Activated CD8-positive, alpha-beta T cell treated with anti-CD3 and anti-CD28 coated beads, Interleukin-2, amount 10 ng/mL, durations not matched to agents 7 days and 5 days (primary cell): ENCODE results near the gene SLC29A4. TPM values are rescaled to one million over a fixed set of nuclear protein-coding genes. Genes with fewer than 3 reads are reported as not detected.
"Not testable (repeated sequence)": the region's sequence is repeated elsewhere in the genome, so short reads cannot be mapped to it uniquely, and the experiment has no call there.

ENCODE experiments used
- ATAC-seq: fragments of 150-1000 bp; cut with Tn5 transposase; one replicate; pipeline ENCODE4 v1.10.0; 2021; ENCODE audit warnings: moderate library complexity
- CTCF ChIA-PET: fragments of 350-600 bp; sonication (Branson Sonifier 250); formaldehyde crosslinking; loops from one replicate; lab custom pipeline; 2021; ENCODE audit warnings: antibody characterized with exemption; lab: Charles Lee
- POLR2A ChIA-PET: fragments of 350-600 bp; sonication (Branson Sonifier 250); formaldehyde crosslinking; loops from one replicate; lab custom pipeline; 2021; ENCODE audit warnings: antibody characterized with exemption; lab: Charles Lee
- DNase-seq: peaks from one replicate; pipeline ENCODE4 v3.0.0-alpha.2; 2020
- H3K27ac Mint-ChIP-seq: one replicate; pipeline ENCODE4 v1.8.0; 2021; ENCODE audit warnings: mild to moderate bottlenecking, mixed read lengths
- H3K27me3 Mint-ChIP-seq: one replicate; pipeline ENCODE4 v1.8.0; 2021; ENCODE audit warnings: low read depth, mixed read lengths
- H3K36me3 Mint-ChIP-seq: one replicate; pipeline ENCODE4 v1.8.0; 2021; ENCODE audit warnings: low read depth, mixed read lengths
- H3K4me1 Mint-ChIP-seq: one replicate; pipeline ENCODE4 v1.8.0; 2021; ENCODE audit warnings: low read depth, mixed read lengths
- H3K4me3 Mint-ChIP-seq: one replicate; pipeline ENCODE4 v1.8.0; 2021; ENCODE audit warnings: mild to moderate bottlenecking, mixed read lengths
- H3K9me3 Mint-ChIP-seq: one replicate; pipeline ENCODE4 v1.8.0; 2022; ENCODE audit warnings: mixed read lengths; ENCODE audit not compliant: insufficient read depth
- total RNA-seq, 2 experiments: library from RNA; stranded (reverse); gene quantifications; one replicate each; pipeline ENCODE4 v1.2.3, GENCODE V29; 2021

SLC29A4 gene
- total RNA-seq, 2 experiments from 2014 or later: 0.42 TPM

DNA sequence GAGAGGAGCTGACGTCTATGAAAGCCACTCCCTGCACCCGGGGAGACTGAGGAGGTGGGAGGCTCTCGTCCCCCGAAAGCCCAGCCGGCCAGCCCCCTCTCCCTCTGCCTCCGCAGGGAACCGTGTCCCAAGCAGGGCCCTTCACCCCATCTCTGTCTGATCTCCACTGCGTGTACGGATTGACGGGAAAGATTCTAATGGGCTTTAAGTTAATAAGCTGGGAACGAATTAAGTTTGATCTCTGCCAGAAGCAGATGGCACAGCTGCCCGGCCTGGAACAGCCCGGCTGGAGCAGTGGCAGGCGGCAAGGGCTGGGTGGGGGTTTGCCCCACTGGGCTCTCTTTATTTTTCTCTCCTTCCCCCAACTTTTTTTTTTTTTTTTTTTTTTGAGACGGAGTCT is 6.1 kb upstream of the SLC29A4 start:
- peaks cover 2% of the 10 kb centered on the region for H3K4me1 Mint-ChIP-seq
- ATAC-seq: no peak
- no peaks in the 10 kb centered on the region for H3K36me3 Mint-ChIP-seq
- ChIA-PET CTCF (no interaction called here), POLR2A (no interaction called here)
- peaks cover 14% of the 10 kb centered on the region for H3K27me3 Mint-ChIP-seq
- no peak overlapping the region for H3K4me3 Mint-ChIP-seq
- no peak overlapping the region for H3K27ac Mint-ChIP-seq
- no peak for DNase-seq
- no peaks in the 10 kb centered on the region for H3K9me3 Mint-ChIP-seq

GRCh38 chr7:5278766-5279165 is 4.0 kb upstream of the SLC29A4 start:
- no peak for ATAC-seq
- Mint-ChIP-seq H3K9me3 (no peaks in the 10 kb centered on the region), H3K36me3 (no peaks in the 10 kb centered on the region), H3K4me1 (no peaks in the 10 kb centered on the region), H3K27ac (no peak overlapping the region), H3K4me3 (no peak overlapping the region), H3K27me3 (peaks cover 14% of the 10 kb centered on the region)
- CTCF ChIA-PET: no interaction called here
- POLR2A ChIA-PET: no interaction called here
- no peak for DNase-seq

DNA sequence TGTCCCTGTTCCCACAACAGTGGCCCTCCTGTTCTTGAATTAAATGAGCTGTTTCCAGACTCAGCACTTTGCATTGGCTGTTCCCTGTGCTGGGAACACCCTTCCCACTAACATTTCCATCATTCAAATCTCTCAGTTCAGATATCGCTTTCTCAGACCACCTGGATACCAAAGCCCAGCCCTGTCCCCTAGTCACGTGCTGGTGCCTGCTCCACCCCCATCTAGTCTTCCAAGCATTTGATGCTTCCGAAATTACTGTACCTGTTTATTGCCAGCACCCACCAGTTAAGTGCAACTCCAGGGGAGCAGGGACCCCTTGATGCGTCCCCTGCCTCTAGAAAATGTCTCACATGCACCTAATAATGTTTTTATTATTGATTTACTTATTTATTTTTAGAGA is 3.0 kb upstream of the SLC29A4 start:
- no peak overlapping the region for H3K4me3 Mint-ChIP-seq
- no peaks in the 10 kb centered on the region for H3K9me3 Mint-ChIP-seq
- H3K27ac Mint-ChIP-seq: no peak overlapping the region
- no peaks in the 10 kb centered on the region for H3K36me3 Mint-ChIP-seq
- DNase-seq (no peak), ATAC-seq (no peak)
- H3K4me1 Mint-ChIP-seq: no peaks in the 10 kb centered on the region
- POLR2A ChIA-PET: interaction anchor here (0.6 kb wide), 1 partner anchor 20 kb away, joined by 3 read pairs; no protein-coding TSS in a partner anchor
- peaks cover 18% of the 10 kb centered on the region for H3K27me3 Mint-ChIP-seq
- CTCF ChIA-PET: no interaction called here

- ATAC-seq, DNase-seq, POLR2A ChIA-PET, H3K9me3 Mint-ChIP-seq, H3K4me3 Mint-ChIP-seq, H3K27ac Mint-ChIP-seq, H3K36me3 Mint-ChIP-seq, CTCF ChIA-PET, H3K4me1 Mint-ChIP-seq: not testable (repeated sequence)
- peaks cover 20% of the 10 kb centered on the region for H3K27me3 Mint-ChIP-seq
Measured at GRCh38 chr7:5281598-5282500, 894 bp upstream of the SLC29A4 start.

DNA sequence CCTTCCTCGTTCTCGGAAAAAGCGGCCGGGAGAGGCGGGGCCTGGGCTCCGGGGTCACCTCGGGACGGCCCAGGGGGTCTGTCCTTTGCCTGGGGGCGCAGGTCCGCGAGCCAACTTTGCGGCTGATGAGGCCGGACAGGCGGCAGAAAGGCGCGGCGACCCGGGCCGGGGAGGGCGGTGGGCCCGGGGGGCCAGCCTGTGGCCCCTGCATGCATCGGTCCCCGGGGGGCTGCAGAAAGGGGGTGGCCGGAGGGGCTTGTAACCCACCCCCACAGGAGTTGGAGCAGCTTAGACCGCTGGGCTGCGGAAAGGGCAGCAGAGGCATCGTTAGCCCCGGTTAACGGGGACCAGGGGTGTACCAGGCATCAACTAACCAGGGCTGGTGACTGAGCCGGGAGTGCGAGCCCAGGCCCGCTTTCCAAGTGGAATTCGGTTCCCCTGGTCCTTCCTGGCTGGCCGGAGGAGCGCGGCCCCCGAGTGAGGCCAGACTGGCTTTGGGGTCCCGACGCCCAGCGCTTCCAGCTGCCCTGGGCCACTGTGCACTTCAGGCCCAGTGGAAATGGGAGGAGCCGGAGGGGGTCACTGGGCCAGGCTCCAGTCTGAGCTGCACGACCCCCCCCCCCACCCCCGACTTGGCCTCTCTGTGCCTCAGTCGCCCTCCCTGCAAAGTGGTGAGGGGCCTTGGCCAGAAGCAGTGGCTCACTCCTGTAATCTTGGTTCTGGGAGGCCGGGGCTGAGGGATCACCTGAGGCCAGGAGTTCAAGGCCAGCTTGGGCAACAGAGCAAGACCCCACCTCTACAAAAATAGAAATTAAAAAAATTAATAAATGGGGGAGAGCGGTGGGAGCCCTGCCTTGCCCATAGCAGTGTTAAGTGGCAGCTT is 919 bp downstream of the SLC29A4 start:
- peaks cover 19% of the 10 kb centered on the region for H3K27me3 Mint-ChIP-seq
- ChIA-PET POLR2A (no interaction called here), CTCF (no interaction called here)
- DNase-seq: no peak
- no peaks in the 10 kb centered on the region for H3K4me1 Mint-ChIP-seq
- H3K36me3 Mint-ChIP-seq: no peaks in the 10 kb centered on the region
- no peak overlapping the region for H3K4me3 Mint-ChIP-seq
- H3K27ac Mint-ChIP-seq: no peak overlapping the region
- no peaks in the 10 kb centered on the region for H3K9me3 Mint-ChIP-seq
- no peak for ATAC-seq

- Mint-ChIP-seq H3K9me3 (no peaks in the 10 kb centered on the region), H3K36me3 (no peaks in the 10 kb centered on the region), H3K4me3 (no peak overlapping the region), H3K4me1 (no peaks in the 10 kb centered on the region), H3K27me3 (peaks cover 15% of the 10 kb centered on the region), H3K27ac (no peak overlapping the region)
- ATAC-seq (peak; percentile 20), DNase-seq (peak; percentile 33)
- ChIA-PET CTCF (interaction anchor here (0.9 to 1.3 kb wide), 2 partner anchors 12 to 112 kb away, joined by 3 read pairs; no protein-coding TSS in a partner anchor), POLR2A (no interaction called here)
Measured at GRCh38 chr7:5284304-5285281, 1.9 kb downstream of the SLC29A4 start.

GRCh38 chr7:5286933-5287332 is 4.2 kb downstream of the SLC29A4 start:
- POLR2A ChIA-PET: no interaction called here
- CTCF ChIA-PET: no interaction called here
- no peaks in the 10 kb centered on the region for H3K9me3 Mint-ChIP-seq
- ATAC-seq (no peak), DNase-seq (no peak)
- no peaks in the 10 kb centered on the region for H3K4me1 Mint-ChIP-seq
- no peak overlapping the region for H3K4me3 Mint-ChIP-seq
- H3K36me3 Mint-ChIP-seq: no peaks in the 10 kb centered on the region
- H3K27ac Mint-ChIP-seq: no peak overlapping the region
- H3K27me3 Mint-ChIP-seq: peaks cover 6% of the 10 kb centered on the region

GRCh38 chr7:5287373-5287772 is 4.6 kb downstream of the SLC29A4 start:
- H3K27me3 Mint-ChIP-seq, POLR2A ChIA-PET, CTCF ChIA-PET, ATAC-seq, H3K9me3 Mint-ChIP-seq, DNase-seq, H3K4me1 Mint-ChIP-seq, H3K4me3 Mint-ChIP-seq, H3K27ac Mint-ChIP-seq, H3K36me3 Mint-ChIP-seq: not testable (repeated sequence)

DNA sequence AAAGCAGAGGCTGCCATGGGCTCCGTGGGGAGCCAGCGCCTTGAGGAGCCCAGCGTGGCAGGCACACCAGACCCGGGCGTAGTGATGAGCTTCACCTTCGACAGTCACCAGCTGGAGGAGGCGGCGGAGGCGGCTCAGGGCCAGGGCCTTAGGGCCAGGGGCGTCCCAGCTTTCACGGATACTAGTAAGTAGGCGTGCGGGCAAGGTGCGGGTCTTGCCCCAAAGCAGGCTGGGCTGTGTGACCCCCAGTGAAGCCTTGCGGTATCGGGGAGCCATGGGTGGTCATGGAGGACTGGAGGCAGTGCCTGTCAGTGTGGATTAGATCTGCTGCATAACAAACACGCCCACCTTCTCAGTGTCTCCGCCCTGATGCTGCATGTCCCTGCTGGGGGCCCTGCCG is 5.1 kb downstream of the SLC29A4 start:
- H3K4me3 Mint-ChIP-seq: no peak overlapping the region
- H3K4me1 Mint-ChIP-seq: no peaks in the 10 kb centered on the region
- no peaks in the 10 kb centered on the region for H3K36me3 Mint-ChIP-seq
- ChIA-PET CTCF (no interaction called here), POLR2A (no interaction called here)
- no peak overlapping the region for H3K27ac Mint-ChIP-seq
- no peak for DNase-seq
- H3K27me3 Mint-ChIP-seq: peaks cover 6% of the 10 kb centered on the region
- ATAC-seq: no peak
- H3K9me3 Mint-ChIP-seq: no peaks in the 10 kb centered on the region

DNA sequence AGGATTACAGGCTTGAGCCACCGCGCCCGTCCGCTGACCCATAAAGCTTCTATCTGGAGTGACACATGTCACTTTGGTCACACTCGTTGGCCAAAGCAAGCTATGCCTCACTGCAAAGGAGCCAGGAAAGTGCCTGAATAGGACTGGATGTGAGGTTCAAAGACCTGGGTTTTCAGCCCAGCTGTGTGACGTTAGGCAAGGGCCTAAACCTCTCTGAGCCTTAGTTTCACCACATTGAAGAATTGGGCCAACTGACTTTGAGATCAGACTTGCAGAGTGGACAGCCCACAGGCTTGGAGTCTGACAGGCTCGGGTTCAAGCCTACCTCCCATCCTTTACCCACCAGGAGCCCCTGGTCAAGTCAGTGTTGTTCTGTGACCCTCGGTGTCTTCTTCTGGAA is 5.8 kb downstream of the SLC29A4 start:
- H3K36me3 Mint-ChIP-seq, H3K27ac Mint-ChIP-seq, ATAC-seq, H3K9me3 Mint-ChIP-seq, H3K27me3 Mint-ChIP-seq, H3K4me1 Mint-ChIP-seq, POLR2A ChIA-PET, DNase-seq, CTCF ChIA-PET, H3K4me3 Mint-ChIP-seq: not testable (repeated sequence)

- no peaks in the 10 kb centered on the region for H3K4me1 Mint-ChIP-seq
- no peaks in the 10 kb centered on the region for H3K9me3 Mint-ChIP-seq
- H3K27me3 Mint-ChIP-seq: peaks cover 4% of the 10 kb centered on the region
- ChIA-PET POLR2A (no interaction called here), CTCF (no interaction called here)
- ATAC-seq (no peak), DNase-seq (no peak)
- H3K27ac Mint-ChIP-seq: no peak overlapping the region
- H3K36me3 Mint-ChIP-seq: no peaks in the 10 kb centered on the region
- H3K4me3 Mint-ChIP-seq: no peak overlapping the region
Measured at GRCh38 chr7:5289355-5289754, 6.6 kb downstream of the SLC29A4 start.
